Activated CD8-positive, alpha-beta memory T cell treated with anti-CD3 and anti-CD28 coated beads, Interleukin-2, amount 50 U/mL, for 48 hours (primary cell): Measurements from ENCODE around the gene ASIC3.

Source experiments
- DNase-seq: peaks from one replicate; pipeline ENCODE4 v3.0.0-alpha.2; 2020

The ASIC3 gene

DNA sequence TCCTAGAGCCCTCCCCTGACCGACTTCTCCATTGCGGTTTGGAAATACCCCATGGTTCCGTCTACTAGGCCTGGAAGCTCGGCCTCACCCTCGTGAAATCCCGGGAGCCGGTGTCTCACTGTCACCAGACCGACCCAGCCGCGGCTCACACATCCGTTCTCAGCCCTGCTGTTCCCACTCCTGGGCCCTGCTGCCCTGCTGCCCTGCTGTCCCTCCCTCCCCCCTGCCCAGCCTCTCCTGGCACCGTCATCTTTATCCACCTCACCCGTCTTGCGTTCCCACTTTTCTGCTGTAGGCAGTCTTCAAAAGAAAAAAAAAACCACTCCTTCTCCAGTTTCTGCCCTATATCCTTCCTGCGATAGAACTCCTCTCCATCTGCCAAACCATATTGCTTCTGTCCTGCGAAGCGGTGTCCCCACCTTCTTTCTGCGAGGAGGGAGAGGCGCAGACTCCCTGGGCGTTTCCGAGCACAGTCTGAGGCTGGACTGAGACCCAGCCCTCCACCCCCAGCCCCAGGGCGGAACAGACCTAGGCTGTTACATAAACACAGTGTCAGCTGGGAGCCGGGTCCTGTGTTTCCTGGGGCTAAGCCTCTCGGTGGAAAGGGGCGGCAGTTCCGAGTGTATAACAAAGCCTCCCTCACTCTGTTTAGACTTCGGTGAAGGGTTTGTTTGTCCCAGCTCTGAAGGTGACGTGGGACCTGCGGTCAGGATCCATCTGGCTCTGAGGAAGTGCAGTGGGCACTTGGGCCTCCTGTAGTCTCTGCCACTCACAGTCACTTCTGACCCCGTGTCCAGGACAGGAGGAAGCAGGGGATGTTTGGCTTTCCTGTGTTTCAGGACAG, 40.7 kb downstream of the ASIC3 start:
- no peak for DNase-seq

DNA sequence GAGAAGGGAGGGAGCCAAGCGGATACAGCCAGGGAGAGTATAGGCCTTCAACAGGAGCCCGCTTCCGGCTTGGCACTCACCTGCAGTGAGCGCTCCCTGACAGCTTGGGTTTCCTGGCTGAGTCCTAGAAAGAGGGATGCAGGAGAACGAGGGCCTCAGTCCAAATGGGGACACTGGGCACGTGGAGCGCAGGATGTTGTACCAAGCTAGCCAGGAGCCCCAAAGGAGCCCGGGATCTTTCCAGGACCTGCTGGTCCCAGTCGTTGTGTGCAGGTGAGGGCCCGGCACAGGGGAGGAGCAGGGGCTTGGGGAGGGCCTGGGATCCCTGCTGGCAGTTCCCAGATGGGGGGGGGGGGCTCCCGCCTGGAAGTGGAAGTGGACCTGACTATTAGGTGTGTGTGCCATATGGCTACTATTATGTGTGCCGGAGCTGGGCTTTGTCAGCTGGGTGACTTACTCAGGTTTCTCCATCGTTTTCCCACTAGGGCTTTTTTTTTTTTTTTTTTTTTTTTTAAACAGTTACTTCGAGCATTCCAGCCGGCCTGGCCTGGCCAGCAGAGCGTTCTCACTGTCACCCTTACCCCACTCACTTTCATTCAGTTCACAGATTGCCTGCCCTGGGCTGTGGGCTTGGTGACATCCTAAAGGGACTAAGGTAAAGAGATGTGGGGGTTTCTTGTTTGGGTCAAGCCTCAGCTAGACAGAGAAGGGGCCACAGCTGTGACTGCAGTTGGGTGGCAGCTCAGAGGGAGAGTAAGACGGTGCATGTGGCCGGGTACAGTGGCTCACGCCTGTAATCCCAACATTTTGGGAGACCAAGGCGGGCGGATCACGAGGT, 41.8 kb downstream of the ASIC3 start:
- DNase-seq = no peak

DNA sequence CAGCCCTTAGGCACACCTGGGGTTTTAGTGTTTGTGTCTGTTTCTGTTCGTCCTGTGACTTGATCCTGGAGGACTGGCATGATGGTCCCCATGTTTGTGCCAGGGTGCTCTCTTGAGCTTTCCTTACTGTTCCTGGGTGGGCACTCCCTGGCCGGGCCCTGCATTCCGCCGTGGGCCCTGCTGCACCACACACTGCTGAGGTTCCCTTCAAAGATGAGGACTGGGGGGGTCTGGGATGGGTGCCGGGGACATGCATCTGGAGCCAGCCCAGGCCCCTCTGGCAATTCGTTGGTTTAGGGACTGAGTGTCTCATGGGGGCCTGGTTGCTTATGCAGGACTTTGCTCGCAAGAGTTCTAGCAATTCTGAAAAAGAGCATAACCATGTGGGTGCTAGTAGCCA, 42.7 kb downstream of the ASIC3 start:
- no peak for DNase-seq

DNA sequence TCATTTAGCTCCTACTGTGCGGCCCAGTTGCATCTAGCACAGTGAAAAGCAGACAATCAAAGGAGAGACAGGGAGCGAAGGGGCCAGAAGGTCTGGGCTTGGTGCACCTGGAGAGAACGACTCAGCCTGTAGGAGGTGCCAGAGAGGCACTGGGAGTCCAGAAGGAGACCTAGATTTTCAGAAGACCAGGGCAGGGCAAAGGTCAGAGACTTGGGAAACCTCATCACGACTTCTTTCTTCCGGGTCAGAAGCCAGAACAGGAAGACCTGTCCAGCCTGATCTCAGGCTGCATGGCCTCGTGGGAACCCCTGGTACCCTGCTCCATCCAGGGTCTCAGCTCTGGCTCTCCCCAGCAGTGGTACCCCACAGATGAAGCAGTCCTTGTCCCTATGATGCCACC, 43.1 kb downstream of the ASIC3 start:
- no peak for DNase-seq

DNA sequence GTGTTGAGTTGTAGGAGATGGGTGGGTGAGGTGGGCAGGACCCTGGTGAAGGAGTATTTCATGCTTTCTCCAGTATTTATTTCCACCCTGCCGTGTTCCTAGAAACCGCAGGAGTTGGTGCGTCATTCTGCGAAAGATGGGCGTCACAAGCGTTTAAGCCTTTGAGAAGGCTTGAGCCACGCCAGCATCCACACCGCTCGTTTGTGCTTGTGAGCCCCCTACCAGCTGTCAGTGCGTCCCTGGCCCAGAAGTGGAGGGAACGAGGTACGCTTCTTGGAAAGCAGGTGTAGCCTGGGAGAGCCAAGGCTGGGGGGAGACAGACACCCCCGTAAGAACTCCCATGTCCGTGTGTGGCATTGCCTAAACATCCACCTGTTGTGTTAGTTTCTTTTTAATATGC, 43.7 kb downstream of the ASIC3 start:
- no peak for DNase-seq

DNA sequence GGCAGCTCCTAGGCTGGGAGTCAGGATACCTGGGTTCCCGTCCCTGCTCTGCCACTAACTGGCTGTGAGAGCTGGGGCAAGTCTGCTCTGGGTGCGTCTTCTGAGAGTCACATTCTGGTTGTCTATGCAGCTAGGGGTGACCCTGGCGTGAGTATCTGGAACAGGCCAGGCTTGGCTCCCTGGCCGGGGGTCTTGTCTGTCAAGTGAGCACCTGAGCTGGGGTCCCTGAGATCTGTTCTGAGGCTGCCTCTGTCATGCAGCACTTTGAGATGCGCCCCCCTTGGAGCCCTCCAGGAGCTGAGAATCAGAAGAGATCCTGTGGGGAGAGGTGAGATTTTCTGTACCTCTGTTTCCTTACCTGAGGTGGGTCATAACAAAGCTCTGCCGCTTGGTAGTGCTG, 45.4 kb downstream of the ASIC3 start:
- no peak for DNase-seq

DNA sequence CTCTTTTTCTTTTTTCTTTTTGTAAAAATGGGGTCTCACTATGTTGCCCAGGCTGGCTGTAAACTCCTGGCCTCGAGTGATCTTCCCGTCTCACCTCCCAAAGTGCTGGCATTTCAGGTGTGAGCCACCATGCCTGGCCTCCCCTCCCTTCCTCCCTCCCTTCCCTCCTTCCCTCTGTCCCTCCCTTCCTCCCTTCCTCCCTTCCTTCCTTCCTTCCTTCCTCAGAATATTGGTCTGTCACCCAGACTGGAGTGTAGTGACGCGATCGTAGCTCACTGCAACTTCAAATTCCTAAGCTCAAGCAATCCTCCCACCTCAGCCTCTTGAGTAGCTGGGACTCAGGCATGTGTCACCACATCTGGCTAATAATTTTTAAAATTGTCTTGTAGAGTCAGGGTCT, 46.3 kb downstream of the ASIC3 start:
- no peak for DNase-seq

DNA sequence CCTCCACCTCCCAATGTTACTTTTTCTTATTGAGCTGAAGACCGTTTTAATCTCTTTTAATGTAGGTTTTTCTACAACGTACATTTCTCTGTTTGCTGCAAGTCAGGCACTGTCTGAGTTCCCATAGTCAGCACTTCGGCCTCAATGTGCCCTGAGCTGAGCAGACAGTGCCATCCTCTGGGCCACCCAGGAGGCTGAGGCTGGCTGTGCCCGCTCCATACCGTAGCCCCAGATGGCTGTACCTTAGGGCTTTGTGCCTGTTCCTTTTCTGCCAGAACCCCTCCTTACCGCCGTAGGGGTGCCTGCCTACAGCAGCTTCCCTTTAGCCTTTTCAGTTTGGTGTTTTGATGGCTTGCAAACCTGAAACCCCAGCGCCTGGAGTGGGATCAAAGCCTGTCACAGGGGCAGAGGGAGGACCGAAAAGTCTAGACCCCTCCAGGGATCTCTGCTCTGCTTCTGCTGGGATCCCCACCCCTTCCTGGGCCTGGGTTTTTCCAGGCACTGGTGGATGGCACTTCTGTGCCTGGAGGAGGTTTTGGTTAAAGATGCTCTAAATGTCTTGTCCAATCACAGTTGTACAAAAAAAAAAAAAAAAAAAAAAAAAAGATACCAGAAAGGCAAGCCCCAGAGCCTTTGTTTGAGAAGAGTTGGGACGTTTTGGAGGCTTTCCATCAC, 46.9 kb downstream of the ASIC3 start:
- no peak for DNase-seq

DNA sequence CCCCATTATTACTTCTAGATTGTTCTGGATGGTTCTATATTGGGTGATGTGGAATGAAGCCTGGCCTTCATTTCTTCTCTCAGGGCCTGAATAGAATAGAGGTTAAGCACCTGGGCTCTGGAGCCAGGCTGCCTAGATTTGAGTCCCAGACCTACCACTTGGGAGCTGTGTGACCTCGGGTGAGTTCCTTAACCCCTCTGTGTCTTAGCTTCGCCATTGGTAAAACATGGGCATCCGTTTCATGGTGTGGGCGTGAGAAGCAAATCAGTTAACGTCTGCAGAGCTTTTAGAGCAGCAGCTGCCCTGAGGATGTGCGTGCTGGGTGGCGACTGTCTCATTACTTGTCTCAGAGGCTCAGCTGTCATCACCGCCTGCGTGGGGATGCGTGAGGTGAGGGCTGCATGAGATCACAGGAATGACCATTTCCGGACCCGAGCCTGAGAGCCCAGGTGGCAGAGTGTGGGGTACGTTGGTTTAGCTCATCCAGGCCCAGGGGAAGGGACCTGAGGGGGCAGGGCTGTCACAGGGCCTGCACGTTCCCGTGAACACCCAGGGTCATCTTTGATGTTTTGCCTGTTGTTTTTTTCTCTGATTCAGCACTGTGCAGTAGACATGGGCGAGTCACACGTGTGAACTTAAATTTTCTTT, 47.6 kb downstream of the ASIC3 start:
- no peak for DNase-seq

DNA sequence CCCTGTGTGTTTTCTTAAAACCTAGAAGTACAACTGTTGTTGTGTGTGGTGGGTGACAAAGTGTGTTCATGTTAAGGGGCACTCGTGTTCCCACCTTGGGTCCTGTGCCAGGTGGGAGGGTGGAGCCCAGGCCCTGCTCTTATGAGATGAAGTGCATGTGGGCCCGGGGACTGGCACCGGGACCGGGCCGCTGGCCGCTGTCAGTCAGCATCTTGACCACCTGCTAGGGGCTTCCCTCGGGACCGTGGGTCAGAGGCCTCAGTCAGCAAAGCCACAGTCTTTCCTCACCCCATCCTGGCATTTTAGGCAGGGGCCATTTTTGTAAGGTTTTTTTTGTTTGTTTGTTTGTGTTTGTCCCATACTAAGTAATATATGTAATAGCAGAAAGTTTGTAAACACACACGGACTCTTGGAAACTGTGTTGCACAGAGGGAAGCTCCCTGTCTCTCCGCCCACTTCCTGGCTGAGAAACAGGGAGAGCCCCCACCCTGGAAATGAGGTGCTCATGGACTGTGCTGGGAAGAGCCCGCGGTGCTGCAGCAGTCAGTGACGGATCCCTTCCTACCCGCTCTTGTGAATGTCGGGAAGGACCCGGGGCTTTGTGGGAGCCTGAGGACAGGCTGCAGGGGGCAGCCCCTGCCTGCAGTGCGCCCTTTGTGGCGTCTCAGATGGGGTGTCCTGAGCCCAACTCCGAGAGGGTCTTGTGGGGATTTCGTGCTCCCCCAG, 51.3 kb downstream of the ASIC3 start:
- DNase-seq = no peak

DNA sequence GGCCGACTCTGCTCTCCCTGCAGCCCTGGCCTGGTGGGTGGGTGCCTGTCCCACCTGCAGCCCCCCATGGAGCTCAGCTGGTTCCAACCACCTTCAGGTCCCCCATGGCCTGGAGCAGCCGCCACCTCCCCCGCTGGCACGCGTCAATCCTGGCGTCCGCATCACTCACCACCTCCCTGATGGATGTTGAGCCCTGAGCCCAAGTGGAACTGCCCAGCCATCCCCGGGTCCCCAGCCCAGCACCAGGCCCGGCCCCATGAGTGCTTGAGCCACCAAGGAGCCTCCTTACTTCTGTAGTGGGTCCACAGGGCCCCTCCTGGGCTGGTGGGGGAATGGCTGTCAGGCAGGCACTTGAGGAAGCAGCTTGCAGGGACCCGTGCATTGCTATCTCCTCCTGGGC, 52.6 kb downstream of the ASIC3 start:
- DNase-seq = no peak

DNA sequence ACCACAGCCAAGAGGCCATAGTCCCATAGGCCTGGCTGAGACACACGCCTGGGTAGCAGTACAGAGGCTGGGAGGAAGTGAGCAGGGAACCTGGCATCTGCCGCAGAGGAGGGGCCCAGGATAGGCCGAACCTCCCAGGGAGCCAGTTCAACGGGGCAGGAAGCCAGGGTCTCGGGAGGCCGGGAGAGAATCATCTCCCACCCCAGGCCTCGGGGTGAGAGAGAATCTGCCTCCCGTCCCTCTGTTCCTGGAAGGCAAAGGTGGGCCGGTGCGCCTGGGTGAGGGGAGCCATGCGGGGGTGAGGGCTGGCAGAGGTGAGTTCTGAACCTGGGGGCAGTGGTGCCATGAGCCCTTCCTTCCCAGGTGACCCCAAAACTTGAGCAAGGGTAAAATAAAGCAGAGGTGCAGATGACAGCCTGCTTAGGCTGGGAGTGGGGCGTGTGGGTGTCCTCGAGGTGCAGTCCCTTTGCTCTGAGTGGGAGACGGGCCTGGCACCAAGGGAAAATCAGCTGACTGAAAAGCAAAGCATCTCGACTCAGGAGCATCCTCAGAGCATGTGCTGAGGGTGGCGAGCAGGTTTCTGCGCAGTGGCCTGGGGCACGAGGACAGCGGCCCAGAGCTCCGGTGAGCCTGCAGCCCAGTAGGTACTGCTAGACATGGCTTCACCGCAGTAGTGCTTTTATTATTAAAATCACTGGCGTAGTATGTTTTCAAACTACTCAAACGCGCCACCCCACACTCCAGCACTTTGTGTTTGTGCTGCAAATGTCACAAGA, 53.5 kb downstream of the ASIC3 start:
- DNase-seq = no peak
